Measurements from ENCODE around the gene STARD7. TPM values are rescaled to one million over a fixed set of nuclear protein-coding genes. Genes with fewer than 3 reads are reported as not detected.

The STARD7 gene
- total and polyA plus RNA-seq, 4 donors = 42.9 to 120 (median 59.7) TPM

DNA sequence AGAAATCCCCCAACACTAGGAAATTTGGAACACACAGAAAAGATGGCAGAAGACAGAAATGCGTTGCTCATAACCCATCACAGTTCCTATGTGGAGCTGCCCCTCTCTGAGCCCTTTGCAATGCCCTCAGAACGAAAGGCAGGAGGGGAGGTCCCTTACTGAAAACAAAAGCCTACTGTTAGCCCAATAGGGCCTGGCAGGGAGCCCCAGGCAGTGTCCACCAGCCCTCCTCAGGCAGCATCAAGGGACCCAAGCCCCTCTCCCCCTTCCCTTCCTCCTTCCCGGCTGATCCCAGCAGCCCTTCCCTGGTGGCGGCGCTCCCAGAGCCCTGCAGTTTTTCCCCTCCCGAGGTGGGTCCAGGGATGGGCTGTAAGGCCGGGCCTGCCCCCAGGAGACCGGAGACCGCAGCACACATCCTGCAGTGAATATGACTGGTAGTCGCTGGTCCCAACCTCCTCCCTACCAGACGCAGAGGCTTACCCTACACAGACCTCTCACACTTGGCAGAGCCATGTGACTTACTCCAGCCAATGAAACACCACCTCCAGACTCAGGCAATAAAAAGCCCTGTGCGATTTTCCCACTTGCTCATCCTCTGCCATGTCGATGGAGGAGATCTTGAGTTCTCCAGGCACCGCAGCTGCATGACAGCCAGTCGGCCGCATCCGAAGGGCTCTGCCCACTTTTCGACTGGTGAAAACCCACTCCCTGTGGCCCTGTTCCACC, 44.0 kb downstream of the STARD7 start:
- Histone ChIP-seq H3K9me3 (ENCODE audit: control insufficient read depth in 4 of 4, low read length in 3 of 4) (peaks cover 0 to 1% (median 0%) of the 10 kb centered on the region in 4 donors), H3K27ac (ENCODE audit: low read depth in 1 of 2, low read length in 2 of 2) (no peak overlapping the region), H3K27me3 (ENCODE audit: control insufficient read depth in 4 of 4, insufficient read depth in 4 of 4, low read length in 3 of 4) (no peaks in the 10 kb centered on the region), H3K36me3 (ENCODE audit: control insufficient read depth in 4 of 4, insufficient read depth in 3 of 4, low read depth in 1 of 4, low read length in 3 of 4) (no peaks in the 10 kb centered on the region), H3K4me3 (ENCODE audit: low read depth in 1 of 3, low read length in 3 of 3) (no peak overlapping the region), H3K4me1 (ENCODE audit: control insufficient read depth in 4 of 4, insufficient read depth in 4 of 4, low read length in 3 of 4) (no peaks in the 10 kb centered on the region), H3K9ac (ENCODE audit: low read depth in 1 of 2, low read length in 2 of 2) (no peak overlapping the region)
- 82% methylated on average over 18 of the region's 18 CpGs for WGBS
- no peak for DNase-seq (ENCODE audit: low spot score)
- TF ChIP-seq GABPA (IDR thresholded peaks at IDR 0.05 in 1 of 2, conservative IDR thresholded peaks at IDR 0.05 in 1 of 2) = no peak
- TF ChIP-seq EGR1 (IDR thresholded peaks at IDR 0.05; ENCODE audit: low read depth in 2 of 2) = no peak
- TF ChIP-seq, protein P1, sequence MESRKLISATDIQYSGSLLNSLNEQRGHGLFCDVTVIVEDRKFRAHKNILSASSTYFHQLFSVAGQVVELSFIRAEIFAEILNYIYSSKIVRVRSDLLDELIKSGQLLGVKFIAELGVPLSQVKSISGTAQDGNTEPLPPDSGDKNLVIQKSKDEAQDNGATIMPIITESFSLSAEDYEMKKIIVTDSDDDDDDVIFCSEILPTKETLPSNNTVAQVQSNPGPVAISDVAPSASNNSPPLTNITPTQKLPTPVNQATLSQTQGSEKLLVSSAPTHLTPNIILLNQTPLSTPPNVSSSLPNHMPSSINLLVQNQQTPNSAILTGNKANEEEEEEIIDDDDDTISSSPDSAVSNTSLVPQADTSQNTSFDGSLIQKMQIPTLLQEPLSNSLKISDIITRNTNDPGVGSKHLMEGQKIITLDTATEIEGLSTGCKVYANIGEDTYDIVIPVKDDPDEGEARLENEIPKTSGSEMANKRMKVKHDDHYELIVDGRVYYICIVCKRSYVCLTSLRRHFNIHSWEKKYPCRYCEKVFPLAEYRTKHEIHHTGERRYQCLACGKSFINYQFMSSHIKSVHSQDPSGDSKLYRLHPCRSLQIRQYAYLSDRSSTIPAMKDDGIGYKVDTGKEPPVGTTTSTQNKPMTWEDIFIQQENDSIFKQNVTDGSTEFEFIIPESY (IDR thresholded peaks at IDR 0.05) = no peak
- TF ChIP-seq, protein P2, sequence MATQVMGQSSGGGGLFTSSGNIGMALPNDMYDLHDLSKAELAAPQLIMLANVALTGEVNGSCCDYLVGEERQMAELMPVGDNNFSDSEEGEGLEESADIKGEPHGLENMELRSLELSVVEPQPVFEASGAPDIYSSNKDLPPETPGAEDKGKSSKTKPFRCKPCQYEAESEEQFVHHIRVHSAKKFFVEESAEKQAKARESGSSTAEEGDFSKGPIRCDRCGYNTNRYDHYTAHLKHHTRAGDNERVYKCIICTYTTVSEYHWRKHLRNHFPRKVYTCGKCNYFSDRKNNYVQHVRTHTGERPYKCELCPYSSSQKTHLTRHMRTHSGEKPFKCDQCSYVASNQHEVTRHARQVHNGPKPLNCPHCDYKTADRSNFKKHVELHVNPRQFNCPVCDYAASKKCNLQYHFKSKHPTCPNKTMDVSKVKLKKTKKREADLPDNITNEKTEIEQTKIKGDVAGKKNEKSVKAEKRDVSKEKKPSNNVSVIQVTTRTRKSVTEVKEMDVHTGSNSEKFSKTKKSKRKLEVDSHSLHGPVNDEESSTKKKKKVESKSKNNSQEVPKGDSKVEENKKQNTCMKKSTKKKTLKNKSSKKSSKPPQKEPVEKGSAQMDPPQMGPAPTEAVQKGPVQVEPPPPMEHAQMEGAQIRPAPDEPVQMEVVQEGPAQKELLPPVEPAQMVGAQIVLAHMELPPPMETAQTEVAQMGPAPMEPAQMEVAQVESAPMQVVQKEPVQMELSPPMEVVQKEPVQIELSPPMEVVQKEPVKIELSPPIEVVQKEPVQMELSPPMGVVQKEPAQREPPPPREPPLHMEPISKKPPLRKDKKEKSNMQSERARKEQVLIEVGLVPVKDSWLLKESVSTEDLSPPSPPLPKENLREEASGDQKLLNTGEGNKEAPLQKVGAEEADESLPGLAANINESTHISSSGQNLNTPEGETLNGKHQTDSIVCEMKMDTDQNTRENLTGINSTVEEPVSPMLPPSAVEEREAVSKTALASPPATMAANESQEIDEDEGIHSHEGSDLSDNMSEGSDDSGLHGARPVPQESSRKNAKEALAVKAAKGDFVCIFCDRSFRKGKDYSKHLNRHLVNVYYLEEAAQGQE (IDR thresholded peaks at IDR 0.05) = no peak
- no peak for TF ChIP-seq FOXA1 (IDR thresholded peaks at IDR 0.05)
- no peak for TF ChIP-seq YY1 (IDR thresholded peaks at IDR 0.05)
- TF ChIP-seq FOXA2 (IDR thresholded peaks at IDR 0.05) = no peak
- no peak for TF ChIP-seq SP1 (IDR thresholded peaks at IDR 0.05)
- no peak for TF ChIP-seq RXRA (IDR thresholded peaks at IDR 0.05)
- TF ChIP-seq, protein P3, sequence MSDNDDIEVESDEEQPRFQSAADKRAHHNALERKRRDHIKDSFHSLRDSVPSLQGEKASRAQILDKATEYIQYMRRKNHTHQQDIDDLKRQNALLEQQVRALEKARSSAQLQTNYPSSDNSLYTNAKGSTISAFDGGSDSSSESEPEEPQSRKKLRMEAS (IDR thresholded peaks at IDR 0.05) = no peak
- TF ChIP-seq, protein P4, sequence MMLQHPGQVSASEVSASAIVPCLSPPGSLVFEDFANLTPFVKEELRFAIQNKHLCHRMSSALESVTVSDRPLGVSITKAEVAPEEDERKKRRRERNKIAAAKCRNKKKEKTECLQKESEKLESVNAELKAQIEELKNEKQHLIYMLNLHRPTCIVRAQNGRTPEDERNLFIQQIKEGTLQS (IDR thresholded peaks at IDR 0.05) = no peak
- TF ChIP-seq RAD21 (IDR thresholded peaks at IDR 0.05) = no peak
- TF ChIP-seq HNF4G (IDR thresholded peaks at IDR 0.05) = no peak
- no peak for TF ChIP-seq NR2F2 (IDR thresholded peaks at IDR 0.05)
- TF ChIP-seq TAF1 (conservative IDR thresholded peaks at IDR 0.05) = no peak
- TF ChIP-seq JUND (IDR thresholded peaks at IDR 0.05) = no peak
- TF ChIP-seq, protein P5, sequence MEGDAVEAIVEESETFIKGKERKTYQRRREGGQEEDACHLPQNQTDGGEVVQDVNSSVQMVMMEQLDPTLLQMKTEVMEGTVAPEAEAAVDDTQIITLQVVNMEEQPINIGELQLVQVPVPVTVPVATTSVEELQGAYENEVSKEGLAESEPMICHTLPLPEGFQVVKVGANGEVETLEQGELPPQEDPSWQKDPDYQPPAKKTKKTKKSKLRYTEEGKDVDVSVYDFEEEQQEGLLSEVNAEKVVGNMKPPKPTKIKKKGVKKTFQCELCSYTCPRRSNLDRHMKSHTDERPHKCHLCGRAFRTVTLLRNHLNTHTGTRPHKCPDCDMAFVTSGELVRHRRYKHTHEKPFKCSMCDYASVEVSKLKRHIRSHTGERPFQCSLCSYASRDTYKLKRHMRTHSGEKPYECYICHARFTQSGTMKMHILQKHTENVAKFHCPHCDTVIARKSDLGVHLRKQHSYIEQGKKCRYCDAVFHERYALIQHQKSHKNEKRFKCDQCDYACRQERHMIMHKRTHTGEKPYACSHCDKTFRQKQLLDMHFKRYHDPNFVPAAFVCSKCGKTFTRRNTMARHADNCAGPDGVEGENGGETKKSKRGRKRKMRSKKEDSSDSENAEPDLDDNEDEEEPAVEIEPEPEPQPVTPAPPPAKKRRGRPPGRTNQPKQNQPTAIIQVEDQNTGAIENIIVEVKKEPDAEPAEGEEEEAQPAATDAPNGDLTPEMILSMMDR (IDR thresholded peaks at IDR 0.05; ENCODE audit: low read depth, low read length, missing input control) = no peak
- TF ChIP-seq HNF4A (conservative IDR thresholded peaks at IDR 0.05) = no peak

All from liver (tissue), 9 donors.